HUES6 (cell line): ENCODE measurements around the gene SYT15.

Experiments
- H3K27ac ChIP-seq: 2 replicates; pipeline ENCODE4 v1.7.0; 2013; ENCODE audit warnings: low read depth, mild to moderate bottlenecking, low read length, inconsistent platforms
- H3K27me3 ChIP-seq: 2 replicates; pipeline ENCODE4 v1.6.1; 2013; ENCODE audit warnings: low read length; ENCODE audit not compliant: control insufficient read depth, insufficient read depth
- H3K36me3 ChIP-seq: 2 replicates; pipeline ENCODE4 v1.6.1; 2013; ENCODE audit warnings: low read length; ENCODE audit not compliant: control insufficient read depth, insufficient read depth
- H3K4me1 ChIP-seq: 2 replicates; pipeline ENCODE4 v1.6.1; 2013; ENCODE audit warnings: low read length; ENCODE audit not compliant: control insufficient read depth, insufficient read depth
- H3K4me3 ChIP-seq: 2 replicates; pipeline ENCODE4 v1.5.1; 2013; ENCODE audit warnings: low read depth, low read length
- H3K9ac ChIP-seq: one replicate; pipeline ENCODE4 v1.6.1; 2013; ENCODE audit warnings: mild to moderate bottlenecking, low read length
- H3K9me3 ChIP-seq: 2 replicates; pipeline ENCODE4 v1.6.1; 2013; ENCODE audit warnings: low read depth, low read length; ENCODE audit not compliant: control insufficient read depth, insufficient read depth

The SYT15 gene

DNA sequence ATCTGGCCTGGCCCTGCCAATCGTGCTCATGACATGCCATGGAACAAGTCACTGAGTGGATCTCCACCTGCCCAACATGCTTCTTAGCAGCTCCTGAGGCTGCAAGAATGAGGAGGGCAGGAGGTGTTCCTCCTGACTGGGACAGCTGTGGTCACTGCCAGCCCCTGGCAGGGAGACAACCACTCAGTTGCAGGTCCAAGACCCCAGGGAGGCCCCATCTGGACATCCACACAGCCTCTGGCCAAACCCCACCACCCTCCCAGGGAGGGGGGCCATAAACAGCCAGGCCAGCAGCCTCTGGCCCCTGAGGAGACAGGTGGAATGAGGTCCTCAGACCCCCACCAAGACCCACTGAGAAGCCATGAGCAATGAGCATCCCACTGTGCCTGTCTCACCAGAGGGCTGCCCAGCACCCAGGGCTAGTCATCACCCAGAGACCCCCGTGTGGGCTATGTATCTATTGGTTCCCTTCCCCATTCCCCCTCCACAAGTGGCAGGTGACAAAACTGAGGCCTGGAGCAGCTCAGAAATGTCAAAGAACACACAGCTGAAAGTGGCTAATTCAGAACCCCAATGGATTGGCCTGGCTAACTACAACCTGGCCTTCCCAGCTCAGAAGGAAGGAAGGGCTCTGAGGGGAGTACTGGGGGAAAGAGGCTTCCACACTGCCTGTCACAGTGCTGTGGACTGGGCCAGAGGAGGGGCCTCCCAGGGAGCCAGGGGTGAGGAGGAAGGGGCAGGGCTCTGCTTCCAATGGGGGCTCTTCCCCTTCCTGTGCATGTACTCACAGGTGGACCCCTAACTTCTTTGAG is 25.5 kb upstream of the SYT15 start:
- no peaks in the 10 kb centered on the region for H3K9me3 ChIP-seq
- no peak overlapping the region for H3K9ac ChIP-seq
- H3K36me3 ChIP-seq: peaks cover 34% of the 10 kb centered on the region
- H3K4me1 ChIP-seq: peaks cover 11% of the 10 kb centered on the region
- H3K27ac ChIP-seq: no peak overlapping the region
- peaks cover 34% of the 10 kb centered on the region for H3K27me3 ChIP-seq
- no peak overlapping the region for H3K4me3 ChIP-seq

DNA sequence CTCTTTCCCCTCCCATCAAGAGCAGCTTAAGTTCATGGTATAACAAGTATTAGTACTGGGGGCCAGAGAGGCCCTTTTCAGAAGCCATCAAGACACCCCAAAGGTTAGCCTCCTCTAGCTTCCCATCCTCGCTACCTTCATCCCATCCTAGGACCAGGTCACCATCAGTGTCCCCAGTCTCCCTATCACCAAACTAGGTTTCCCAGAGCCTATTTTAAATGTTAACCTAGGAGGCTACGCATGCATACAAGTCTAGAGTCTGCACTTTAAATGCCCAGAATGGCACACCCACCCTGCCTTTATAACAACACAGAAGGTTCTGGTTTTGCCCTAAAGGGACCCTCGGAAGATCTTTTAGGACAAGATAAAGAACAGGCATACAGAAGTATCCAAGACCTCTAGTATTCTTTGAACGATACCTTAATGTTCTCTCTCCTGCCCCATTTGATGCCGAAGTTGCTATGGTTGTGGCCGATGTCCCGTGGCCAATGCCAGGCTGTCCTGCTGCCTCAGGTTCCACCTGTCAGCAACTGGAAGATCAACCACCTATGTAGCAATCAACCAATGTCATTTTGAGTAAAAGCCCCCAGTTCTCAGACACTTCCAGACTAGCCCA is 24.7 kb upstream of the SYT15 start:
- H3K27ac ChIP-seq: no peak overlapping the region
- H3K4me1 ChIP-seq: peaks cover 11% of the 10 kb centered on the region
- peaks cover 34% of the 10 kb centered on the region for H3K36me3 ChIP-seq
- no peak overlapping the region for H3K4me3 ChIP-seq
- H3K9me3 ChIP-seq: no peaks in the 10 kb centered on the region
- H3K27me3 ChIP-seq: peaks cover 42% of the 10 kb centered on the region
- H3K9ac ChIP-seq: no peak overlapping the region

DNA sequence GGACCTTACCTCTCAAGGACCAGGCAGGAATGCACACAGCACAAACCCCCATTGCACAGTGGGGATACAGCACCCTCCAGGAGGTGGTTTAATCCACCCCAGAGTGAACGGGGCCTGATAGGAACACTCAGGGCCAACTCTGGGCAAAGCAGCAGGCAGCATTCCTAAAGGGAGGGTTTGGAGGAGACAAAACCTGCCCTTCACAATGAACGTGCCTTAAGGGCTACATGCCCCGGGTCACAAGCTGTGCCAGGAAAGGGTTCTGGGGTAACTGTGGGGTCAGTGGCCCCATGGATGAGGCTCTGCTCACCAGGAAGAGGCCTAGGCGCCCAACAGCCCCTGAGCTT is 23.6 kb upstream of the SYT15 start:
- Histone ChIP-seq H3K9ac (peak overlapping the region; percentile 6), H3K4me3 (peak overlapping the region; percentile 87), H3K27ac (no peak overlapping the region)

DNA sequence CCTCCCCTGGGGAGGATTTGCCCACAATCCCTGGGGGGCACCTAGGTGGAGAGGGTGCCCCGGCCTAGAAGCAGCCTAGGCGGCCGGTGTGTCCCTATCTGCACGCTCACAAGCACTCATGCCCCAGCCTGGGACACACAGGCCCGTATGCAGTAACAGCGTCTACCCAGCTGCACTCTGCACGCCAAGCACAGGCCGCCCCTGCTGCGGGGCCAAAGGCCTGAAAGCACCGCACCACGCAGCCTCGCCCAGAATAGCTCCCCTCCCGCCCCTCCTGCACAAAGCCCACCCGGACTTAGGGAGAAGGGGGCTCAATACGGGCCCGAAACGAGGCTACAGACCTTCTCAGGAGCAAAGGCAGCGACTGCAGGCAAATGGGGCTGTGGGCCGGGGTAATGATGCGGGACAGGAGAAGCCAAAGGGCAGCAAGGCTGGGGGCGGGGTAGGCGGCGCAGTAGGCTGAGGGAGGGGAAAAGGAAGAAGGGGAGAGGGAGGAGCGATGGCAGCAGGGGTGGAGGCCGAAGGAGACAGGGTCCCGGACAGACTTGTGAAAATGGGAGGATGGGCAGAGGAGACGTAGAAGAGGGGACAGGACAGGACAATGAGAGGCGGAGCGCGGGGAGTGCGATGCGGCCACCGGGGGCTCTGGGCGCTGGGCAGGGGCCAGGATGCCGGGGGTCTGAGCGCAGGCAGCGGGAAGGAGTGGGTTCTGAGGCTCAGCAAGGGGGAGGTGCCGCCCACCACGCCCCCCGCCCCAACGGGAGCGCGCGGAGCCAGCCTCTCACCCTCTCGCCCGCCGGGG is 23.0 kb upstream of the SYT15 start:
- no peak overlapping the region for H3K27ac ChIP-seq
- H3K9ac ChIP-seq: peak overlapping the region; percentile 30
- H3K4me3 ChIP-seq: peak overlapping the region; percentile 87
- H3K27me3 ChIP-seq: peaks cover 53% of the 10 kb centered on the region
- H3K4me1 ChIP-seq: peaks cover 11% of the 10 kb centered on the region
- peaks cover 20% of the 10 kb centered on the region; the same call in 1 of the 2 replicates for H3K36me3 ChIP-seq
- no peaks in the 10 kb centered on the region for H3K9me3 ChIP-seq

More for the DNA sequence above, 23.6 kb upstream of the SYT15 start:
- H3K9me3 ChIP-seq: no peaks in the 10 kb centered on the region
- peaks cover 24% of the 10 kb centered on the region for H3K36me3 ChIP-seq
- peaks cover 48% of the 10 kb centered on the region for H3K27me3 ChIP-seq
- H3K4me1 ChIP-seq: peaks cover 11% of the 10 kb centered on the region

DNA sequence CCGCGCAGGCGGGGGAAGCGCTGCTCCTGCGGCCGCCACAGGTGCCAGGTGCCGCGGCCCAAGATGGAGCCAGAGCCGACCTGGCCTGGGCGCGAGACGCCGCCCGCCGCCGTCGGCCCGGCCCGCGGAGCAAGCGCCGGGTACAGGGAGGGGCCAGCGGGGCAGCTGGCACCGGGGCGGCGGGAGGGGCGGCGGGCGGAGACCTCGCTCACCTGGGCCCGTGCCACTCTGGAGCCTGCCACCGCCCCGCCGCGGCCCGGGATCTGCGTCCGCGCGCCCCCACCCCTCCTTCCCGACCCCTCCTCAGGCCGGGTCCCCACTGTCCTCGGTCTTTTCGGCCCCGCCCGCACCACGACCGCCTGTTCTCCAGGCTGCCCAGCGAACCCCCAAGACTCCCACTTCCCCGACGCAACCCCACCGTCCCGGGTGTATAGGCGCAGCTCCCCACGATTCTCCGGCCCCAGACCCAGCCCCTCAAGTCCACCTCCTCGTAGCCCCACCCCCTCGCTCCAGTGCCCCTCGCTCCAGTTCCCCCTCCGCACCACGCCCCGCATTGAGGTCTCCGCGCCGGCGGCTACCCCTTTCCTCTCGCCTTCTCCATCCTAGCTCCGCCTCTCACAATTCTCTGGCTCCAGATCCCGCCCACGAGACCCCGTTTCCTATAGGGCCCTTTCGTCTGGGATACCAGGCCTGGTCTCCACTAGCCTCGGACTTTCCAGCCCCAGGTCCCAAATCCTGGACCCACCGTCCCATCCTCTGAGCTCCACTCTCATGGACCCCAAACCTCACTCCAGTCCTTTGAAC is 22.2 kb upstream of the SYT15 start, which contains the start of gene GPRIN2:
TSS of gene GPRIN2 (minus strand) at position 144 of the 804 bp plus-strand sequence. CDS start 5,922 bp downstream, outside the sequence.
- Histone ChIP-seq H3K9me3 (no peaks in the 10 kb centered on the region), H3K27ac (no peak within 1 kb of the TSS), H3K36me3 (peaks cover 16% of the 10 kb centered on the region; the same call in 1 of the 2 replicates), H3K9ac (peak within 1 kb of the TSS; percentile 30), H3K27me3 (peaks cover 57% of the 10 kb centered on the region), H3K4me1 (peaks cover 11% of the 10 kb centered on the region), H3K4me3 (peak within 1 kb of the TSS; percentile 87)

DNA sequence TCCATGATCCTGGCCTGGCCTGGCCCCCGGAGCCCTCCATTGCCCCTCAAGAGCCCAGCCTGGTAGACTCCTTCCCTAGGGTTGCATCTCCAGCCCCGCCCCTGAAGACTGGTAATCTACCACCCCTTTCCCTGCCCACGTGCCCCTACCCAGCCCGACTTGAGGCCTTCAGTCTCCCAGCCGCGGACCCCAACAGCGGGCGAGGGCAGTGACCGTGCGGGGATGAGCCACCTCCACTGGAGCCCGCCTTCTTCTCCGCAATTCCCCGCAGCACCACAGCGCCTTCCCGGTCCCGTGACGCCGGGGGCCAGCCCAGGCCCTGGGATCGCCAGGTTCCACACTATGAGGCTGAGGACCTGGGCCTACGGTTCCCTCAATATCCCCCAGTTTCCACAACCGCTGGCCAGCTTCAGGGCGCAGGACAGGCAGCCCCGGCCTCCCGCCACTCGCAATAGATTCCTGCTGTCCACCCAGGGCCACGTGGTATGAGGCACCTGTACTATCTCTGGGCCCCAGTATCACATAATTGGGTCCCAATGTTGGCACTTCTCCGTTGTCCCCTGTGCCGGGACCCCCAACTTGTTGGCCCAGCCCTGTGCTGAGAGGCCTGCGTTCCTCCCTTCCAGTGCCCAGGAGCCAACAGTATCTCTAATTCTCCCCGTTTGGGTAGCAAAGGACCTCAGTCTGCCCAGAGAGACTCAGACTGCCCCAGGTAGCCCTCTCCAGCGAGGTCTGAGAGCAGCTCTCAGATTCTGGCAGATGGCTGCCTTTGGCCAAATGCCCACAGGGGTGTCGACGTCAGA is 21.4 kb upstream of the SYT15 start:
- peak overlapping the region; percentile 87 for H3K4me3 ChIP-seq
- H3K36me3 ChIP-seq: peaks cover 8% of the 10 kb centered on the region; the same call in 1 of the 2 replicates
- H3K27me3 ChIP-seq: peaks cover 57% of the 10 kb centered on the region
- no peaks in the 10 kb centered on the region for H3K9me3 ChIP-seq
- H3K9ac ChIP-seq: no peak overlapping the region
- H3K4me1 ChIP-seq: peaks cover 11% of the 10 kb centered on the region
- no peak overlapping the region for H3K27ac ChIP-seq

DNA sequence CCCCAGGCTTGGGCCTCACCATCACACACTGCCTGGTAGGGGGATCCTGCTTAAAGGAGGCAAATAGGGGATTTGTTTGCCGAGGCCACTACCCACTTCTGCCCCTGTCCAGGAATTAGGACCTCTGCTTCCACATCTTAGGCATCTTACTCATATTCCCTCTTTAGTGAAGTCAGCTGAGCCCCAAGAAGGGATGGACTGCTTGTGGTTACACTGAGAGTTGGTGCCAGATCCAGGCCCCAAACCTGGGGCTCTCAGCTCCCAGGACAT is 20.9 kb upstream of the SYT15 start:
- Histone ChIP-seq H3K4me3 (no peak overlapping the region), H3K36me3 (peaks cover 5% of the 10 kb centered on the region; the same call in 1 of the 2 replicates), H3K27ac (no peak overlapping the region), H3K9ac (no peak overlapping the region), H3K27me3 (peaks cover 57% of the 10 kb centered on the region), H3K4me1 (peaks cover 11% of the 10 kb centered on the region), H3K9me3 (no peaks in the 10 kb centered on the region)

DNA sequence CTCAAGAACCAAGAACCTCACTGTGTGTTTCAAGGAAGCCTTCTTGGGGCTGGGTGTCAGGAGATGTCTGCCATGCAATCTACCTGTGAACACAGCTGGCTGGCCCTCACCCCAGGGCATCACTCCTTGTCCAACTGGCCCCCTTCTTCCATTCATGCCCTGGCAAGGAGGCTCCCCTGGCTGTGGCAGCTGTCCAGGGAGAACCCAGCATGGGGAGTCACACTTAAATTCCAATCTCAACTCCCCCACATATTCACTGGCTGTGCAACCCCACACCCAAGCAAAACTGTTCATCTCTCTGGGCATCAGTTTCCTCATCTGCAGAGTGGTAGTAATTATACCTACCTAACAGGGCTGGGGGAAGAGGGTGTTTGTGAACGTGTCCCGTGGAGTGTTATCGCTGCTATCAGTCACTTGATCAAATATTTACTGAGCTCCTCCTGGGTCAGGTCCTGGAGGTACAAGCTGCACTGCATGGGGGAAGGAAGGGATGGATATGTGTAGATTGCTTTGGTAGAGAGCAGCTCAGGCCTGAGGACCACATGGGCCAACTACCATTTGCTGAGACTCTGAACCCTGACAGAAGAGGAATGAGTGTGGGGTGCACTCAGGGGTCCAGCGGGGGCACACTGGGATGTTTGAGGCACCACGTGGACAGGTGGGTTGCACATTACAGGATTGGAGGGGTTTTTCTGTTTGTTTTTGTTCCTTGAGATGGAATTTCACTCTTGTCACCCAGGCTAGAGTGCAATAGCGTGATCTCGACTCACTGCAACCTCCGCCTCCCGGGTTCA is 20.3 kb upstream of the SYT15 start:
- Histone ChIP-seq H3K27ac (no peak overlapping the region), H3K4me3 (no peak overlapping the region), H3K27me3 (peaks cover 57% of the 10 kb centered on the region), H3K9ac (no peak overlapping the region), H3K9me3 (no peaks in the 10 kb centered on the region), H3K36me3 (peaks cover 3% of the 10 kb centered on the region; the same call in 1 of the 2 replicates), H3K4me1 (peaks cover 11% of the 10 kb centered on the region)

DNA sequence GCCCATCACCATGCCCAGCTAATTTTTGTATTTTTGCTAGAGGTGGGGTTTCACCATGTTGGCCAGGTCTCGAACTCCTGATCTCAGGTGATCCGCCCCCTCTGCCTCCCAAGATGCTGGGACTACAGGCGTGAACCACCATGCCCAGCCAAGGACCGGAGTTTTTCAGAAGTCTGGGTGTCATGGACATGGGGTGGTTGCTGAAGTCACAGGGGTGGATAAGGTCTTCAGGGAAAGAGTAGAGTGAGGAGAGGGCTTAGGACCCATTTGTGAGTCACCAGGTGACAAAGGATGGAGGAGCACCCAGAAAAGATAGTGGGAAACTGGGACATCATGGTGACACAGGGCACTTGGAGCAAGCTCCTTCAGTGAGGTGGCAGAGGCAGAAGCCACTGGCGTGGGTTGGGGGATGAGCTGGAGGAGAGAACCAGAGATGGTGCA is 19.7 kb upstream of the SYT15 start:
- Histone ChIP-seq H3K36me3 (no peaks in the 10 kb centered on the region; the same call in 1 of the 2 replicates), H3K27me3 (peaks cover 57% of the 10 kb centered on the region), H3K9me3 (no peaks in the 10 kb centered on the region), H3K27ac (no peak overlapping the region), H3K4me3 (no peak overlapping the region), H3K4me1 (peaks cover 11% of the 10 kb centered on the region), H3K9ac (no peak overlapping the region)
